Measurements from ENCODE around the gene RSPH9.

- TF ChIP-seq POLR2A (IDR thresholded peaks at IDR 0.05; ENCODE audit: extremely low read depth, insufficient read length) (no peak), MYC (IDR thresholded peaks at IDR 0.05; ENCODE audit: low read depth, low read length) (no peak)
- TF ChIP-seq, protein P1, sequence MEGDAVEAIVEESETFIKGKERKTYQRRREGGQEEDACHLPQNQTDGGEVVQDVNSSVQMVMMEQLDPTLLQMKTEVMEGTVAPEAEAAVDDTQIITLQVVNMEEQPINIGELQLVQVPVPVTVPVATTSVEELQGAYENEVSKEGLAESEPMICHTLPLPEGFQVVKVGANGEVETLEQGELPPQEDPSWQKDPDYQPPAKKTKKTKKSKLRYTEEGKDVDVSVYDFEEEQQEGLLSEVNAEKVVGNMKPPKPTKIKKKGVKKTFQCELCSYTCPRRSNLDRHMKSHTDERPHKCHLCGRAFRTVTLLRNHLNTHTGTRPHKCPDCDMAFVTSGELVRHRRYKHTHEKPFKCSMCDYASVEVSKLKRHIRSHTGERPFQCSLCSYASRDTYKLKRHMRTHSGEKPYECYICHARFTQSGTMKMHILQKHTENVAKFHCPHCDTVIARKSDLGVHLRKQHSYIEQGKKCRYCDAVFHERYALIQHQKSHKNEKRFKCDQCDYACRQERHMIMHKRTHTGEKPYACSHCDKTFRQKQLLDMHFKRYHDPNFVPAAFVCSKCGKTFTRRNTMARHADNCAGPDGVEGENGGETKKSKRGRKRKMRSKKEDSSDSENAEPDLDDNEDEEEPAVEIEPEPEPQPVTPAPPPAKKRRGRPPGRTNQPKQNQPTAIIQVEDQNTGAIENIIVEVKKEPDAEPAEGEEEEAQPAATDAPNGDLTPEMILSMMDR (IDR thresholded peaks at IDR 0.05; ENCODE audit: low read depth, low read length): no peak
- TF ChIP-seq, protein P2, sequence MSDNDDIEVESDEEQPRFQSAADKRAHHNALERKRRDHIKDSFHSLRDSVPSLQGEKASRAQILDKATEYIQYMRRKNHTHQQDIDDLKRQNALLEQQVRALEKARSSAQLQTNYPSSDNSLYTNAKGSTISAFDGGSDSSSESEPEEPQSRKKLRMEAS (IDR thresholded peaks at IDR 0.05; ENCODE audit: low read depth, low read length): no peak
Measured at GRCh38 chr6:43621078-43621835, 23.6 kb upstream of the RSPH9 start.
